HG02981 (cell line): ENCODE measurements around the gene RABGAP1L.
"Not testable (repeated sequence)": the region's sequence is repeated elsewhere in the genome, so short reads cannot be mapped to it uniquely, and the experiment has no call there.

Source experiments
- ATAC-seq: cut with Tn5 transposase; IDR thresholded peaks from one replicate; pipeline ENCODE4 v1.9.1; 2021; ENCODE audit warnings: mild to moderate bottlenecking, moderate library complexity; ENCODE audit not compliant: unreplicated experiment

The RABGAP1L gene

DNA sequence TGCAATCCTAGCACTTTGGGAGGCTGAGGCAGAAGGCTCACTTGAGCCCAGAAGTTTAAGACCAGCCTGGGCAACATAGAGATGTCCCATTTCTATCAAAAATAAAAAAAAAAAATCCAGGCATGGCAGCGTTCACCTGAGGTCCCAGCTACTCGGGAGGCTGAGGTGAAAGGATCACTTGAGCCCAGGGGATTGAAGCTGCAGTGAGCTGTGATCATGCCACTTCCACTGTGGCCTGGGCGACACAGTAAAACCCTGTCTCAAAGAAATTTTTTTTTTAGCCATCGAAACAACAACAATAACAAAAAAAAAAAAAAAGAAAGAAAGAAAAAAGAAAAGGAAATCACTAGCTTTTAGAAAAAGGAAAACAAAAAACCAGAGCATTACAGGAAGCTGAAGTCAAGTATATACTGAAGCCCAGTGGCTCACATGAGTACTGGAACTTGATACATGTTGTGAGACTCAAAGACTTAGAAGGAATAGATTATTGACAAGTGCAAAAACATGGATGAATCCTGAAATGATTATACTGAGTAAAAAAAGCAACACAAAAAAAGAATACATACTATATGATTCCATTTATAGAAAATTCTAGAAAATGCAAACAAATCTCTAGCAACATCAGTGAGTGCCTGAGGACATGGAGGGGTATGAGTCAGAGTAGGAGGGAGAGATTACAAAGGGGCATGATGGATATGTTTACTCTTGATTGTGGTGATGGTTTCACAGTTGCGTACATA lies 6.1 kb upstream of the RABGAP1L start:
- ATAC-seq, result no peak

DNA sequence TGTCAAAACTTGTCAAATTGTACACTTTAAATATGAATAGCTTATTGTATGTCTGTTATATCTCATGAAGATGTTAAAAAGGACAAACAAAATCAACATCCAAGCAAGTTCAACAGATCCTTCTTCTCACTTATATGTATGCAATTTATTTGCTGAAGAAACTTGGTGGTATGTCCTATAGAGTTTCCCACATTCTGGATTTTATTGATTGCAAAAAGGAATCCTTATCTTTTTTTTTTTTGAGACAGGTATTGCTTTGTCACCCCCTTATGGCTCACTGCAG lies 5.6 kb upstream of the RABGAP1L start:
- no peak for ATAC-seq

GRCh38 chr1:174156437-174156836 lies 2.9 kb upstream of the RABGAP1L start:
- no peak for ATAC-seq

DNA sequence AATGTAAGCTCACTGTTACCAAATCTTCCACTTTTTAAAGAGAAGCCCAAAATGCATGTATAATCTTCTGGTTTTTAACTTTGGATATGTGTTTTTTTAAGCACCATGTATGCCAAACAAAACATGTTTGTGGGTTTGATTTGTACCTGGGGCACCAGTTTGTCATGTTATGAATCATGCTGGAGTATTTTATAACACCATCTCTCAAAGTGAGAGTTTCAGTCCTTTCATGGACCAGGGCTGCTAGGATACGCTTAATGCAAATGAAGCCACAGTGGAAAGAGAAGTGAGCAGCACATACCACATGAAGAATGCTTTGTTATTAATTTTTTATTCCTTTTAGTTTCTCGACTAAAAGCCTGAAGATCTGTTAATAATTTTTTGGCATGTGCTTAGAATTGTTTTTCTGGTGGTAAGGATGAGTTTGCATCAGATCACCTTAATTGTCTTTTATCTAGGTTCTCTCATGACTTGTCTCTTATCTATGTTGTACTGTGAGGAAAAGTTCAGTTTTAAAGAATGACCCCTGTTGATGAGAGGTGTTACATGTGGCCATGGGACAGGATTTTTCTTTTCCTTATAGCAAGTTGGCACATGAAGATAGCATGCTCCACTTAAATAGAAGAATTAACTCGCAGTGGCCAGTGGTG lies 2.0 kb upstream of the RABGAP1L start:
- peak; percentile 63 for ATAC-seq

GRCh38 chr1:174158767-174159251 lies 511 bp upstream of the RABGAP1L start:
- ATAC-seq, result no peak

- peak; percentile 1 for ATAC-seq
Measured at GRCh38 chr1:174160109-174160473, 771 bp downstream of the RABGAP1L start.

DNA sequence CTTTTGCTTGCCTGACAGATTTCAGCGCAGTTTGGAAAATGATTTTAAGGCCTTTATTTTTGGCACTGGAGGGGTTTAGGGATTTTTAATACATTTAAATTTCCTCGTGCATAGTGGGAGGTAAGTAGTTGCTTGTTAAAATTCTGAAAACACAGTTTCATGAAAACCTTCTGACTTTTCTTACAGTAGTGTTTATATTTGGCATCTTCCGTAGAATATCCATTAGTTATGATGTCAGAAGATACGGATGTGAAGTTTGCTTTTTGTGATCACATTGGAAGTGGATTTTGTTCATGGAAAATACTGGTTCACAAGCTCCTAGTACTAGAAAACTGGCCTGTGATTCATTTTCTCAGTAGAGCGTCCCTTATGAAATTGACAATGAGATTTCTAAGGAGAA lies 1.3 kb downstream of the RABGAP1L start:
- no peak for ATAC-seq

DNA sequence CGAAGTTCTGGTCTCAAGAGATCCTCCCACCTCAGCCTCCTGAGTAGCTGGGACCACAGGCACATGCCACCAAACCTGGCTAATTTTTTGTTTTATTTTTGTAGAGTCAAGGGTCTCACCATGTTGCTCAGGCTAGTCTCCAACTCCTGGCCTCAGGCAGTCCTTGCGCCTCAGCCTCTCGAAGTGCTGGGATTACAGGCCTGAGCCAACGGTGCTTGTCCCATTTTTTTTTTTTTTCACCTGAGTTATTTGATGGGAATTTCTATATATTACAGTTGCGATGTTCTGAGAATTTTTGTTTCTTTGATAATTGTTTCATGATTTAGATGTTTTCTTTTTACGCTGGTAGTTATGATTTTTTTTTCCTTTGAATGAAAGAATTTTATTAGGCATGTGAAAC lies 2.5 kb downstream of the RABGAP1L start:
- no peak for ATAC-seq

GRCh38 chr1:174164826-174165225 lies 5.5 kb downstream of the RABGAP1L start:
- no peak for ATAC-seq

DNA sequence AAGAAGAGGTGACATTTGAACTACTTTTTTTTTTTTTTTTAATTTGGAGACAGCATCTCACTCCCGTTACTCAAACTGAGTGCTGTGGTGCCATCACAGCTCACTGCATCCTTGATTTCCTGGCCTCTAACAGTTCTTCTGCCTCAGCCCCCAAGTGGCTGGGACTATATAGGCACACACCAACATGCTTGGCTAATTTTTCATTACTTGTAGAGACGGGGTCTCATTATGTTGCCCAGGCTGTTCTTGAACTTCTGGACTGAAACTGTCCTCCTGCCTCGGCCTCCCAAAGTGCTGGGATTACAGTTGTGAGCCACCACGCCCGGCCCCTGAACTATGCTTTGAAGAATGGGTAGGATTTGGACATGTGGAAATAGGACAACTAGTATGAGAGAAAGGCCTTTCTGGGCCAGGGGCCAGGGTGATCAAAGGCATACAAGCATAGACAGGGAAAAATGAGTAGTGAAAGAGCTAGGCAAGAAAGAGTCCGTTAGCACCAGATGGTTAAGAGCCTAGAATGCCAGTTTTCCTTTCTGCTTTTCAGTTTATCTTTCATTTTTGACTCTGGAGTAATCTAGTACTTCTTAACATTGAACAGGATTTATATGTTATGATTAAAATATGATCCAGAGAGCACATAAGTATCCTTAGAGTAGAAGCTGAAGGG lies 6.3 kb downstream of the RABGAP1L start:
- no peak for ATAC-seq

- ATAC-seq, result no peak
Measured at GRCh38 chr1:174166530-174167264, 7.4 kb downstream of the RABGAP1L start.

DNA sequence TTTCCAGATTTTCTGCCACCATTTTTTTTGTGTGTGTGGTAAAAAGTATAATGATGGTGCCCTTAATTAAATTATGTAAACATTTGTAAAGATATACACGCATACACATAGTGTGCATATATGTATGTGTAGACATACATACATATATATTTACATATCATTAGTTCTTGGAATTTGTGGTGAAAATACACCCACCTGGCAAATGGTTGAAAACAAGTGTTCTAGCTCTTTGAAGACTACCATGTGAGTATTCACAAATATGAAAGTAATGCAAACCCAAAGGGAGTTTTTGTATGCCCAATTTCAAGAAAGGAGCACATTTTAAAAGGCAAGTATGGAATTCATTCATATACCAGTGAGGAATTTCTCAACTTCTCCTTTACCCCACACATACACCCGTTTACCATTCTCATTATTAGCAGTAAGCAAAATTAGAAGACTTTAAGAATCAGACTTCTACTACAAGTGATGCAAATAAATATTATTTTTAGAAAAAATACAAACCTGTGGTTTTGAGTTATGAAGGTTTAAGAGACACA lies 8.0 kb downstream of the RABGAP1L start:
- no peak for ATAC-seq

DNA sequence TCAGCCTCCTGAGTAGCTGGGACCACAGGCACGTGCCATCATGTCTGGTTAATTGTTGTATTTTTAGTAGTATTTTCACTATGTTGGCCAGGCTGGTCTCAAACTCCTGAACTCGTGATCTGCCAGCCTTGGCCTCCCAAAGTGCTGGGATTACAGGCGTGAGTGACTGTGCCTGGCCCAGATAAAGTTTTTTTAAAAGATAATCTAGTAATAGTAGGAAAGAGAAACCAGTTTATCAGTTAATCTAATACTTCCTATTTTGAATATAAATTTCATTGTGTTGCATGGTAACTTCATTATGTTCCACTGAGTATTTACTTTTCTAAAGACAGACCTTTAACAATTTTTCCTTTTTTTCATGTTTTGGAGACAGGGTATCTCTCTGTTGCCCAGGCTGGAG lies 10.0 kb downstream of the RABGAP1L start:
- no peak for ATAC-seq

DNA sequence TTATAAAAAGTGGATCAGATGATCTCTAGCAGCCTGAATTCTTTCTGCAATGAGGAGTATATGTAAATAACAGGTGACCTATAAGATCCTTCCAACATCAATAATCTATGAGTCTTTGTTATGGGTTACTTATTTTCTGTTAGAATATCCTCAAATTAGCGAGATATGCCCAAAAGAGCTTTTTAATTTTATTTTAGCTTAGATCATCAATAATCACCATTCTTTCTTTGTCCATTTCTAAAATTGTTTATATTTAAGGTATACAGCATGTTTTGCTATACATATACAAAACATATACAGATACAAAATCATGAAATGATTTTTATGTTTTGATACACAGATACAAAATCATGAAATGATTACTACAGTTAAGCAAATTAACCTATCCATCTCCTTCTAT lies 11.8 kb downstream of the RABGAP1L start:
- ATAC-seq, result no peak

DNA sequence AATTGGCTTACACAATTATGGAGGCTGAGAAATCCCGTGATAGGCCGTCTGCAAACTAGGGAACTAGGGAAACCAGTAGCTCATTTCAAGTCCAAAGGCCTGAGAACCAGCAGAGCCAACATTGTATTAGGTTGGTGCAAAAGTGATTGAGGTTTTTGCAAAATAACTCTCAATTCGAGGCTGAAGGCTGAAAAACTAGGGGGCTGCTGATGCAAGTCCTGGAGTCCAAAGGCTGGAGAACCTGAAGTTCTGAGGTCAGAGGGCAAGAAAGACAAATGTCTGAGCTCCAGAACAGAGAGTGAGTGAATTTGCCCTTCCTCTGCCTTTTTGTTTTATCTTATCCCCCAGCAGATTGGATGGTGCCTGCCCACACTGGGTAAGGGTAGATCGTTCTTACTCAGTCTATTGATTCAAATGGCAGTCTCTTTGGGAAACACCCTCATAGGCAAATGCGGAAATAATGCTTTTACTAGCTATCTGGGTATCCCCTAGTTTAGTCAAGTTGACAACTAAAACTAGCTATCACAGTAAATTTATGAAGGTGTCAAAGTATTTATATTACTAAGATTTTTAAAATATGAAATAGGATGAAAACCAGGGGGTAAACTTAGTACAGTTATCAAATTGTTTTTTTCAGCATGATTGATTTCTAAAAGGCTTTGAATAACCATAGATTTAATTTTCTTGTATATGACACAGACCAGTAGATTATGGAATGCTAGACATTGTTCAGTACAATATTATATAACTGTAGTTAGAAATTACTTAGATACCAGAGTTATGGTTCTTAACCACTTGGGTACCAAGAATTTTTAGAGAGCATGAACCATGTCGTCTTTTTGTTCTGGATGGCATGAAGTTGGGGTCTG lies 15.4 kb downstream of the RABGAP1L start:
- ATAC-seq, result no peak

GRCh38 chr1:174178459-174178858 lies 19.1 kb downstream of the RABGAP1L start:
- ATAC-seq, result not testable (repeated sequence)

DNA sequence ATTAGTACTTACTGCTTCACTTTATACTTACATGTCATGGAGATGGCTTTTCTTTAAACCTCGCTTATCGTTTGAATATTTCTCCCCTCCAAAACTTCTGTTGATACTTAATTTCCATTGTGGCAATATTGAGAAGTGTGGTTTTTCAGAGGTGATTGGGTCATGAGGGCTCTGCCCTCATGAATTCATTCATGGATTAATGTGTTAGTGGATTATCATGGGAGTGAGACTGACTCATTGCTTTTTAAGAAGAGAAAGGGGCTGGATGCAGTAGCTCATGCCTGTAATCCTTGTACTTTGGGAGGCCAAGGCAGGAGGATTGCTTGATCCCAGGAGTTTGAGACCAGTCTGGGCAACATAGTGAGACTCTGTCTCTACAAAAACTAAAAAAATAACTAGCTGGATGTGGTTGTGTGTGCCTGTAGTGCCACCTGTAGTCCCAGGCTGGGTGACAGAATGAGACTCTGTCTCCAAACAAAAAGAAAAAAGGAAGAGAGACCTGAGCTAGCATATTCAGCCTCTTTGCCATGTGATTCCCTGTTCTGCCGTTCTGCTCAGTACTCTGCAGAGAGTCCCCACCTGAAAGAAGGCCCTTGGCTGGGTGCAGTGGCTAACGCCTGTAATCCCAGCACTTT lies 30.2 kb downstream of the RABGAP1L start:
- ATAC-seq, result no peak

DNA sequence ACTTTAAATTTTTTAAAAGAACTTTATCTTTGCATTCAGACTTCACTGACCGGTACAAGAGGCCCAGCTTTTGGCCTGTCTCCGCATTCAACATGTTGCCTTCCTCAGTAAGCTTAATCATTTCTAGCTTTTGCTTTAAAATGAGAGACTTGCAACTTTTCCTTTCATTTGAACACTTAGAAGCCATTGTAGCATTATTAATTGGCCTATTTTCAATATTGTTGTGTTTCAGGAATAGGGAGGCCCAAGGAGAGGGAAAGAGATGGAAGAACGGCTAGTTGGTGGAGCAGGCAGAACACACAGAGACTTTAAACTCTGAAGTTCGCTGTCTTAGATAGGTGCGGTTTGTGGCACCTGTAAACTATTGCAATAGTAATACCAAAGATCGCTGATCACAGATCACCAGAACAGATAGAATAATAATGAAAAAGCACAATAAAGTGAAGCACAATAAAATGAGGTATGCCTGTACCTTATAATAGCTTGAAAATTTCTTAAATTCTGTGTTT lies 31.4 kb downstream of the RABGAP1L start:
- ATAC-seq, result no peak

- no peak for ATAC-seq
Measured at GRCh38 chr1:174191349-174191862, 32.1 kb downstream of the RABGAP1L start.
